HG02588 (cell line): ENCODE measurements around the gene TMTC1.

Source experiments
- ATAC-seq: cut with Tn5 transposase; IDR thresholded peaks from one replicate; pipeline ENCODE4 v1.9.1; 2021; ENCODE audit warnings: mild to moderate bottlenecking, moderate library complexity; ENCODE audit not compliant: unreplicated experiment

Gene TMTC1

DNA sequence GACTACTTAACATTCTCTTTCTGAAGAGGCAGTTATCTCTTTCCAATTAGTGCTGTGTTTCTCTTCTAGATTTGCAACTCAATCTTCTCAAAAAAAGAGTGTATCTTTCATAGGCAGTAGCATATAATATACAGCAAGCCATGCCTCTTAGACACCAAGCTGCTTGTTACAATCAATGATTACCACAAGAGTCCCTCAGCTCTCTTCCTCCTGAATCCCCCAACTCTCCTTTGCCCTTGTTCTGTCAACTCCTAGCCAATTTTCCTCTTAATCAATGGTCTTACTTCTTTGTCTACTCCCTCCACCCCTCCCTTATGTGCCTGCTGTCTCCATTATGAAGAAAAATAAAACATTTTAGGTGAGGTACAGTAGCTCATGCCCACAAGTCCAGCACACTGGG is 2.6 kb downstream of the TMTC1 start:
- ATAC-seq: no peak

DNA sequence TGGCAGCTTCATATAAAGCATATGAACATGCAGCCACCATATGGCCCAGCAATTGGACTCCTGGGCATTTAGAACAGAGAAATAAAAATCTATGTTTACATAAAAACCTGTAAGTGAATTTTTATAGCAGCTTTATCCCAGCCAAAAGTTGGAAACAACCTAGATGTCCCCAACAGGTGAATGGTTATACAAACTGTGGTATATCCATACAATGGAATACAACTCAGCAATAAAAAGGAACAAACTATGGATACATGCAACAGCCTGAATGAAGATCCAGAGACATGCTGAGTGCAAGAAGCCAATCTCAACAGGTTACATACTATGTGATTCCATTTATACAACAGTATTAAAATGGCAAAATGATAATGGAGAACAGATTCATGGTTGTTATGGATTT is 3.7 kb downstream of the TMTC1 start:
- ATAC-seq: no peak

GRCh38 chr12:29778531-29778930 is 5.2 kb downstream of the TMTC1 start:
- no peak for ATAC-seq

DNA sequence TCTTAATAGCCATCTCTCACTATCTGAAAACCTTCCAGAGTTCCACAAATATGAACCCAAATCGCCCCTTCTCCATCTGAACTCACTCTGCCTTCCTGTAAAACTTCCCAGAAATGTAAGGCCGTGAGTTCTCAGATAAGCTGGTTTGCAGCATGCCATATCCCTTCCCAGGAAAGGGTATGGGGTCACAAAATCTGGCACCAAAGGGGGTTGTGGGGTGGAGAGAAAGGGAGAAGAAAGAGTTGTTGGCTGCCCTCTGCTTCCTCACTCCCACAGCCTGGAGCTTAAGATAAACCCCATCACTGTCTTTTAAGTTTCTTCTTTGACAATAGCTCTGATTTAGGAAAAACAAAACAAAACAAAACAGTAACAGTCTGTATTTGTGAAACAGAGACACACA is 10.7 kb downstream of the TMTC1 start:
- ATAC-seq: no peak

- no peak for ATAC-seq
Observed at GRCh38 chr12:29771786-29772185, 12.0 kb downstream of the TMTC1 start.

GRCh38 chr12:29771165-29771564 is 12.6 kb downstream of the TMTC1 start:
- no peak for ATAC-seq

DNA sequence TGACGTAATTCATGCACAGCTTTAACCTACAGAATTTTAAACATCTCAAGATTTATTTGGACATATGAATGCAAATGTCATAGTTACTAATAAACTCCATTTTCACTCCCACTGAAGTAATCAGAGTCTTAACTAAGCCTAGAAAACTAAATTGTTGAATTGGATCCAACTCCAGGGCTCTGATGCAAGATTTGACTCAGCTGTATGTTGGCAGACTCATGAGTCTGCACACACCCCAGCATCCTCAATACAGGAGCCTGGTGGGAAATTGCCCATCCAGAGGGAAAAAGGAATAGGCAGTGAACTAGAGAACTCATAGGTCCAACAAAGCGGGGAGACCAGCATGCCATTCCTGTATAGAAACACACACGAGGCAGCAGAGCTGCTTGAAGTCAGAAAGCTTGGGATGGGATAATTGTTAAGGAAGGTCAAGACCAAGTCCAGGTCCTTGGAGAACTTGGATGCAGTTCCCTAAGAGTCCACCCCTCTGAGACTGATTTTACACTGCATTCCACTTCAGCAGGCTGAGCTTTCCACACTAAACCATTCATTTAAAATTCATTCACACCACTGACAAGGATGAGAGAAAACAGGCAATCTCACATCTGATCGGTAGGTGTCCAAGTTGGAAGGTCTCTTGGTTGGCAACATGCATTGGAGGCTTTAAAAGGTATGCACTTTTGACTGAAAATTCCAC is 14.4 kb downstream of the TMTC1 start:
- ATAC-seq: no peak

- no peak for ATAC-seq
Observed at GRCh38 chr12:29768372-29768771, 15.4 kb downstream of the TMTC1 start.

DNA sequence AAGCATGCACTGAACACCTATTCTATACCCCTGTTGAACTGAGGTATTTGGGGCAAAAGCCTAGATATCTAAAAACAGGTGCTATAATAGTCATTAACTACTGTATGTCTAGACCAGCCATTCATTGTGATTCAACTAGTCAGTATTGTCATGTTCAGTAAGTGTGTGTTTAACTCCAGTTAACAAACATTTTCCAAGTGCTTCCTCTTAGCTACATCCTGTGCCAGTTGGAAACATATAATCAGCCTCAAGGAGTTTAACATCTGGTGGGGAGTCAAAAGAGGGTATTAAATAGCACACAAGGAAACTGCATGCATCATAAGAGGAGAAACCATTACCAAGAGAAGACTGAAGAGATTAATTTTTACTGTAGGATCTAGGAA is 20.4 kb downstream of the TMTC1 start:
- ATAC-seq: no peak

DNA sequence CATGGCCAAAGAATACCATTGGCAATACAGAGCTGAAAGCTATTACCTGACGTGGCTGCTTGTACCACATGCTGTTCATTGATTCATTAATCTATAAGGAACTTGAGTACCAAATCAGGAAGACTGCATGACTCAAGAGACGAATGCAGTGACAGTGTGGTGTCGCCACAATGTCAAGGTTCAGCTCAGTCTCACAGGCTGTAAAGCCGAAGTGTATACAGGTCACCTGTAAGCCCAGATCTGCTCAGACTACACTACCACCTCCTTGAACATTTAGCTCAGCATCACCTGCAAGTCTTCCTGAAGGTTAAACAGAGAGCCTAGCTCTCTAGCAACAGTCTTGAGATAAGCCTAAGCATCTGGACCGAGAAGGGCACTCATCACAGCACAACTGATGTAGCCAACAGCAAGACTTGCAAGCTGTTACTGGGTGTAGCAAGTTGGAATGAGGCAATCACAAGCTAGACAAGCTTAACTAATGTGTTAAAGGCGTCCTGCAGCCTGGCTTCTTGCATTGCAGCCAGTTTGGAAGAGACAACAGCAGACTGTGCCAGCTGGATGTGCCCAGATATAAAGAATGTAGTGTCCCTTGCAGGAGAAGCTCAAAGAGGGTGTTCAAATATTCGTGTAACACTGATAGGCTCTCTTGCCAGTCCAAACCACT is 21.0 kb downstream of the TMTC1 start:
- no peak for ATAC-seq

DNA sequence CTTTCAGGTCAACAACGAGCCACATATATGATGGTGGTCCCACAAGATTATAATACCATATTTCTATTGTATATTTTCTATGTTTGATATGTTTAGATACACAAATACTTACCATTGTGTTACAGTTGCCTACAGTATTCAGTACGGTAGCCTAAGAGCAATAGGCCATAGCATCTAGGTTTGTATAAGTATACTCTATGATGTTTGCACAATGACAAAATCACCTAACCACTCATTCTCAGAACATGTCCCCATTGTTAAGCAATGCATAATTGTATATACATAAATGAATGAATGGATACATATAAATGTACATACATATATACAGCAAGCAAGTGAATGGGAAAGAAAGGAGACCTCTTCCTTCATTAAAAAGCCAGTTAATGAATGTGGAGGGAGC is 23.8 kb downstream of the TMTC1 start:
- ATAC-seq: no peak

GRCh38 chr12:29756741-29757390 is 26.9 kb downstream of the TMTC1 start:
- ATAC-seq: no peak

DNA sequence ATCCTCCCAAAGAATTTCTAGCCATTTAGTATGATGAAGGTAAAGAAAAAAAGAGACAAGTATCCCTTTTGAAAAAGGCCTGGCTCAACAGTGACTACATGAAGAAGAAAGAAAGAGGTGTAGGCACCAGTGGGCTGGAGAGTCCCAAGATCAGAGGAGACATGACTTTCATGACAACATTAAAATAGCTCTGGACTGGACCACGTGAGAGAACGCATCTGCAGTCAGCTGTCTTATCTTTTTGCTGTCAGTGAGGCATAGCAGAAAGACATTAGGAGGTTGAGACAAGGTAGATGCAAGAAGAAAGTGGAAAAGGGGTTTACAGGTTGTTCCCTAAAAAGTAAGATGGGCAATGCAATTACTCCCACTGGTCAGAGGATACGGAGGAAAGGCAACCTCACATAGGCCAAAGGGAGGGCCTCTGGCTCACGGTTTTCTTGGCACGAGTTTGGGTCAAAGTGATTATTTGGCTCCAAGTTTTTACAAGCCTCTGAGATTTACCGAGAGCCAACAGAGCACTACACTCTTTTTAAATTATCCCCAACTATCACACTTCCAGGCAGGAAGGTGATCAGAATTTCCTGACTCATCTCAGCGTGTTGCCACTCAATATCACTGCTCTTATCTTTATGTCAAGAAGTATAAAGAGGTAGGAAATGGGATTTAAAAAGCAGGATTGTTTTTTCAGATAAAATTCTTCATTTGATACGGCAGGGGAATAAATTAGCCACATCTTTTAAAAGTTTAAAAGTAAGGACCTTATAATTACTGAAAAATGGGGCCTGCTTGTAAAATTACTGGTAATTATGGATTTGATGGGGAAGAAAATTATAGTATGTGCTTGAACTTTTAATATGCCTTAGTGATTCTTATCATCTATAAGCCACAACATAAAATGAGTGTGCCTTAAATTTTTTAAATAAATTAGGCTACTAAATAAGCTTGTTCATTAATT is 29.2 kb downstream of the TMTC1 start:
- no peak for ATAC-seq

DNA sequence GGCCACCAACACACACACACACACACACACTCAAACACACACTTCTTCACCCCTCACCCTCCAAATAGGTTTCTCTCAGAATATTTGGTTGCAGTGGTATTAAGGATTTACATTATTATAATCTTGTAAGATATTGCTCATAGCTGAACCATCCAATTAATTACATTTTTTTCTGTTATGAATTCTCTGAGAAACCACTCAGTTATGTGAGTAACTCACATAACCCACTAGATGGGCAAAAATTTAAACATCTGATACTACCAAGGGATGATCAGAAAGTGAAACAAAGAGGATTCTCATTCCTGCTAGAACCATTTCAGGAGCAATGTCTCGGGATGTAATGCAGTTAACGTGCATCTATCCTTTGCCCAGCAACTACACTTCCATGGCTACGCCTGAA is 31.6 kb downstream of the TMTC1 start:
- no peak for ATAC-seq

- ATAC-seq: no peak
Observed at GRCh38 chr12:29751676-29752075, 32.1 kb downstream of the TMTC1 start.

DNA sequence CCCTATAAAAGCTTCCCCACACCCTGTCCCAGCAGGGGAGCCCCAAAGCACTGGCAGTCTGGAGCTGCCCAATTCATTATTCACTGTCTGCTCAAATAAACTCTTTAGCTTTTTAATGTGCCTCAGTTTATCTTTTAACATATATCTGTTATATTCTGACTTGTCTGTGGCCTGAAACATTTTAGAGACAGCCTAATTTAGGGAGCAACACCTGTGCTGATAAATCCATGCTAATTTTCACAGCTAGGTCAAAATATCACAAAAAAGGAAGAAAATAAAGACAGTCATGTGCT is 32.9 kb downstream of the TMTC1 start:
- ATAC-seq: no peak

DNA sequence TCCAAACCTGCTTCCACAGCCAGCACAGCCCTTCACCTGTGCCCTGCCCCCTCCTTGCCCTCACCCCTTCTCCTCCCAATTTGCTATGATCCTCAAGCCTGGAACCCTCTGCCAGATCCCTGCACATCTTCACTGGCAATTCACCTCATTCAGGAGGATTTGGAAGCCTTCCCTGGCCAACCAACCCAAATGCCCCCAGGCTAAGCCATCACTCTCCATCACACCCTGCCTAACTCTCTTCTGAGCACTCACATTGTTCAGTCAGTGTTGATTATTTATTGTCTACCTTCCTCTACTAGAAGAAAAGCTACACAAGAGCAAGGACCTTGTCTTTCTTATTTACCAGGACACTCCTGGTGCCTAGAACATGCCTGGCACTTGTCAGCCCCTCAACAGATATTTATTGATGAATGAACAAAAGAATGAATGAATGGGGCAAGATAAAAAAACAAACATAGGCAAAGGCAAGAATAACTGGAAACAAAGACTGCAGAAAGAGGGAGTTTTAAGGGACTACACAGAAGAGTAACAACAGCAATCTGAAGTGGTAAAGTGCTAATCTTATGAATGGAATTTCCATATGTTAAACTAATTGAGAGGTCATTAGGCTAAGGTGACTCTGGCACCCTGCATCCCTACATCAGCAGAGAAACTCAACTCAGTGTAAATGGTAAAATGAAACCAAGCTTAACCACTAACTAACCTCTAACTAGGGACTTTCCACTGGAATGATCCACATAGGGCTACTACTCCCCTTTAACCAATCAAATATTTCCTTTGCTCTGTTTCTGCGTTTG is 33.4 kb downstream of the TMTC1 start:
- peak; percentile 95 for ATAC-seq

- ATAC-seq: no peak
Observed at GRCh38 chr12:29744365-29744764, 39.4 kb downstream of the TMTC1 start.

GRCh38 chr12:29743801-29744200 is 39.9 kb downstream of the TMTC1 start:
- ATAC-seq: no peak

- no peak for ATAC-seq
Observed at GRCh38 chr12:29743077-29743476, 40.7 kb downstream of the TMTC1 start.

DNA sequence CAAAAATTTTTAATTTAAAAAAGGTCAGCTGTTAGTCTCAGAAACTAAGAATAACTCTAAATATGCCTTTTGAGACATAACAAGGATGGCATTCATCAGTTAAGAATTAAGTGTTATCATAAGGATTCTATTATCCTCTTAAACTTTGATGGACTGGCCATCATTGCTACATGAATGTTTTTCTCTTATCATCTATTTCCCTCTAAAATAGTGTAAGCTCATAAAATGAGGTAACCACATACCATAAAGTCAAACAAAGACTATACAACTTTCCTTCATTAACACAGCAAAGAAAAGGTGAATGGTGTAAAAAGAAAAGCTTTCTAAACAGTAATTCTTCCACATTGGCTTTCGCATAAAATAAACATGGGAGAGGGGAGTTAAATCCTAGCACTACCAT is 41.1 kb downstream of the TMTC1 start:
- ATAC-seq: no peak
